ENCODE results near the gene UBE4A.

UBE4A gene

GRCh38 chr11:118359295-118359958 is at the start of gene UBE4A:
TSS of gene UBE4A (plus strand) at chr11:118359600. CDS start at chr11:118365081, 5,481 bp downstream.
- DNase-seq = peak; percentile 83 to 92

GRCh38 chr11:118310271-118310670 is 49.1 kb upstream of the UBE4A start:
- no peak for DNase-seq

- no peak for DNase-seq
Observed at GRCh38 chr11:118310781-118311485, 48.5 kb upstream of the UBE4A start.

- DNase-seq = no peak
Observed at GRCh38 chr11:118311518-118311917, 47.9 kb upstream of the UBE4A start.

DNA sequence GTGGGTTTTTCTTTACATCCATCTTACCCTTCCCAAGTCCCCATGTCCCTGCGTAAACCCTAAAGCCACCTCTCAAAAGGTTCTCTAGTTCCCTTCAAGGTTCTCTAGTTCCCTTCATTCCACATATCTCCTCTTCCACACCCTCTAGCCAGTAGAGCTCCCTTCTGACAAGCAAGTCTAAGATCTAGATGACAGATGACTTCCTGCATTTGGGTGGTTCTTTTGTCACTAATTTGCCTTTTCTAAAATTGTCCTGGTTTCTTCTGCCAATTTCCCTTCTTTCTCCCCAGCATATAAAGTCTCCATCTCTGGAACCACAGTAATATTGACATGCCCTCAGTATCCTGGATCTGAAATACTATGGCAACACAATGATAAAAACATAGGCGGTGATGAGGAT is 47.1 kb upstream of the UBE4A start:
- DNase-seq = no peak

GRCh38 chr11:118313242-118313641 is 46.2 kb upstream of the UBE4A start:
- no peak for DNase-seq

GRCh38 chr11:118314988-118315411 is 44.4 kb upstream of the UBE4A start:
- DNase-seq = no peak

DNA sequence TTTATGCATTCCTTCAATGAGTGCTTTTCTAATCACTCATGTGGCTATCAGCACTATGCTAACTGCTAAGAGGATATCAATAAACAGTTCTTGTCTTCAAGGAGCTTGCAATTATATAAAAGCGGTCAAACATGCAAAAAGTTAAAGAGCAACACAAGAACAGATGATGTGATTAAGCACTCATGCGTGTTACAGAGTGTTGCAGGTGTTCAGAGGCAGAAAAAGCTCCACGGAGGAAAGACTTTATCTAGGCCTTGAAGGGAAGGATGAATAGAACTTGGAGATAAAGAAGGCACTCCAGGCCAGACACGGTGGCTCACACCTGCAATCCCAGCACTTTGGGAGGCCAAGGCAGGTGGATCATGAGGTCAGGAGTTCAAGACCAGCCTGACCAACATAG is 41.3 kb upstream of the UBE4A start:
- DNase-seq = no peak

- DNase-seq = no peak
Observed at GRCh38 chr11:118318581-118319336, 40.6 kb upstream of the UBE4A start.

DNA sequence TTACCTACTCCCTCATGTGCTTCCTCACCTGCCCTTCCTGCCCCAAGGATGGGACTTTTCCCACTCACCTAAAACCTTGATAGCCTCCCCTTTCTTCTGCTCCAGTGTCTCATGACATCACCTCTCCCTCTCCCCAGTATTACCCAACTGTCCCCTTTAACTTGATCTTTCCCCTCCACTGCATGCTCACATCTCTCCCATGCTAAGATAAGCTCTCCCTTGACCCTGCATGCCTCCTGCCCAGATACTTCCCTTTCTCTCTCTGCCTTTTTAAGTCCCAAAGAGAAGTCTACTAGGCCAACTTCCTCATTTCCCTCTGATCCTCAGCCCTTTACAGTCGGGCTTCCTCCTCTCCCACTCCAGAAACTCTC is 40.1 kb upstream of the UBE4A start:
- DNase-seq = peak in 1 of 2 donors; percentile 34

- DNase-seq = no peak
Observed at GRCh38 chr11:118320515-118320914, 38.9 kb upstream of the UBE4A start.

GRCh38 chr11:118321386-118322082 is 37.9 kb upstream of the UBE4A start:
- no peak for DNase-seq

DNA sequence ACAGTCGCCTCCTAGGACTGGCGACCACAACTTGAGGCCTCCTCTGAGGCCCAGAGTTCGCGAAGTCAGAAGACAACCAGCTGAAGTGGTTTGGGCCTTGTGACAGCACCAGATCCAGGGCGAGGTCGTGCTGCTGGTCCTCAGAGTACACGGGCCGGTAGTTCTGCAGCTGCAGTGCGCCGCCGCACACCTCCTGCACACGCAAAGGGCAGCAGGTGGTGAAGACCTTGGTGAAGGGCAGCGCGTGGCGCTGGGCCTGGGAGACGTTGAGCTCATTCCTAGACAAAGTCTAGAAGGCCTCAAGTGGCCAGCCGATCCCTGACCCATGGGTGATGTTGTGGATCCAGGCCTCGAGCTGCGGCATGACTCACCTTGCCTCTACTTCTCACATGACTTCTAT is 36.7 kb upstream of the UBE4A start:
- no peak for DNase-seq

DNA sequence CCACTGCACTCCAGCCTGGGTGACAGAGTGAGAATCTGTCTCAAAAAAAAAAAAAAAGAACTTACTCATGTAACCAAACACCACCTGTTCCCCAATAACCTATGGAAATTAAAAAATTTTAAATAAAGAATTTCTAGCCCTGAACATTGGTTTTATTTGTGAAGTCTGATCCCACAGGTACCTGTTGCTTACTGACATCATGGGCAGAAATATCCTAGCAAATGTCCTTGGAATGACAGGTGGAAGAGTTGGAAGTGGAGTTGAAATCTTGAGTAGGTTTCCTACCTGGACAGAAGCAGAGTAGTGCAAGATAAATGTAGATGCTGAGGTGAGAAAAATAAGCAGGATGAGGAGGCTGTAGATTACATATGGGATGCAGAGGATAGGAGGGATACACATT is 34.1 kb upstream of the UBE4A start:
- no peak for DNase-seq

- no peak for DNase-seq
Observed at GRCh38 chr11:118328745-118329144, 30.7 kb upstream of the UBE4A start.

DNA sequence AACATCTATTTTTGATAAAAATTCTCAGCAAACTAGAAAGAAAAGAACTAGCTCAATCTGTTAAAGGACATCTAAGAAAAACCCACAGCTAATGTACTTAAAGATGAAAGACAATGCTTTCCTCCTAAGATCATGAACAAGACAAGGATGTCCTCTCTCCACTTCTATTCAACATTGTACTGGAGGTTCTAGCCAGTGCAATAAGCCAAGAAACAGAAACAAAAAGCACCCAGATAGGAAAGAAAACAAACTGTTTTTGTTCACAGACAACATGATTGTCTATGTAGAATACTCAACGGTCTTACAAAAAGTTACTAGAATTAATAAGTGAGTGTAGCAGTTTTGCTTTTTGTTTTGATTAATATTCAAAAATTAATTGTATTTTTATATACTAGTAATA is 24.7 kb upstream of the UBE4A start:
- DNase-seq = no peak

DNA sequence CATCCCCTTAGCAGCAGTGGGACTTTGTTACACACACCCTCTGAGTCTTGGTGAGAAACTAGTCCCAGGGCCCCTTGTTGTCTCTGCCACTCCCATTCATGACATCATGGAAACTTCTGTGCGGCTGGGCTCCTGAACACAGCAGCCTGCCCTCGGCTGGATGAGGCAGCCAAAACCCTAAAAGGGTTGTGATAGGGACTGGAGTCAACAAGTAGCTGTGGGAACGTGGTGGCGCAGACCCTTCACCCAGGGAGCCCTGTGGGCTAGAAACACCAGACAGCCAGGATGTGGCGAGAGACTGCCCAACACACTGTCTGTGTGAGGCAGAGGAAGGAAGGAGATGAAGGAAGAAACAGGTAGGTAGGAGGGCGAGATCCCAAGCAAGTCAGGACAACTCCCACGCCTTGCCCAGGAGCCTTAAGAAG is 20.8 kb upstream of the UBE4A start:
- no peak for DNase-seq

DNA sequence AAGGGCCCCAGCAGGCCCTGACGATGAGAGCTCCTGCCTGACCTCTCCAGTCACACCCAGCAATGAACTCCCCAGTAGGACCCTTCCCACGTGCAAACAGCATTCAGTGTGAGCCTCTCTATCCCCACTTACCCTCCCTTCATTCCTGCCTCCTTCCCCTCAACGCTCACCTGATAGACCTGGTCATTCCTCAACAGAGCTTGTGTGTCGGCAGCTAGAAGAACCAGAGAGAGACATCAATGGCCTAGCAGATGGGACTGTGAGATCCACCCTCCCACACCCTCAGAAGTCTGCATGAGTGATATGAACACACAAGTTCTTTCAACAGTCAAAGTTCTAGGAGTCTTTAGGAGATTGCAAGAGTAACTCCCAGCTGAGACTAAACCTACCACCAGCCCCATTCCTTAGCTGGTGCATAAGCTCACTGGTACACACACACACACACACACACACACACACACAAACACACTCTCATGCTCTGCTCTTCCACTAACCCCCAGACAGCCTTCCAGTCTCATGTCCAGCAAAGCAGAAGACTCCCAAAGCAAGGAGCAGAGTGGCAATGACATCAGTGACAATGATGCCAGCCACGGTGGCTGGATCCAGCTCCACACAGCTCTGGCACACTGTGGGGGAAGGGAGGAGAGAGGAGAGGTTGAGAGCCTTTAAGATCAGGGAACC is 20.0 kb upstream of the UBE4A start:
- DNase-seq = no peak

- no peak for DNase-seq
Observed at GRCh38 chr11:118340449-118340848, 19.0 kb upstream of the UBE4A start.

- no peak for DNase-seq
Observed at GRCh38 chr11:118341261-118341660, 18.1 kb upstream of the UBE4A start.

DNA sequence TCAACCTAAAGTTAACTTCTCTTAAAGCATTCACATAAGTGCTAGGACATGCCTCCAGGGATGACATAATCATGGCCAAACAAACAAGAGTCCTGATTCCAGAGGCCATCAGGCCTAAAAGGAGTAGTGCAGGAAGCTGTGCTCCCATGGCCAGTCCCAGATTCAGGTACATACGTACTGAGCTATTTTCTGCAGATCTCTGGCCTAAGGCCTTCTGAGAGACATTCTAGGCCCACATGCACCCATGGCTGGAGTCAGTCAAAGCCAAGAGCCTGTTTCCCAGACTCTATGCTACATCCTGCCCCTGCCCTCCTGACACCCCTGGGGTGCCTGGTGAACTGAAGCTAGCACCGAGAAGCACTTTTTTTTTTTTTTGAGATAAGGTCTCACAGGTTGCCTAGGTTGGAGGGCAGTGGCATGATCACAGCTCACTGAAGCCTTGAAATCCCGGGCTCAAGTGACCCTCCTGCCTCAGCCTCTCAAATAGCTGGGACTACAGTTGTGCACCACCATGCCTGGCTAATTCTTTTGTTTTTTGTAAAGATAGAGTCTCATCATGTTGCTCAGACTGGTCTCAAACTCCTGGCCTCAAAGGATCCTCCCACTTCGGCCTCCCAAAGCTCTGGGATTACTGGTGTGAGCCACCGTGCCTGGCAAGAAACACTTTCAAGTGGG is 17.4 kb upstream of the UBE4A start:
- DNase-seq = no peak
